ENCODE results near the gene CFAP20DC.
"Not testable (repeated sequence)": the region's sequence is repeated elsewhere in the genome, so short reads cannot be mapped to it uniquely, and the experiment has no call there.

The CFAP20DC gene

GRCh38 chr3:58866079-58866478, 183.7 kb downstream of the CFAP20DC start:
- DNase-seq (ENCODE audit: low read depth), result no peak
- no peak overlapping the region for H3K4me3 ChIP-seq (ENCODE audit: low read depth, low read length)
- no peak for TF ChIP-seq CTCF (IDR thresholded peaks at IDR 0.05; ENCODE audit: control insufficient read depth, extremely low read depth, insufficient read depth)

- no peak overlapping the region for H3K4me3 ChIP-seq (ENCODE audit: low read depth, low read length)
- no peak for DNase-seq (ENCODE audit: low read depth)
- no peak for TF ChIP-seq CTCF (IDR thresholded peaks at IDR 0.05; ENCODE audit: control insufficient read depth, extremely low read depth, insufficient read depth)
Measured at GRCh38 chr3:58864480-58864879, 185.3 kb downstream of the CFAP20DC start.

DNA sequence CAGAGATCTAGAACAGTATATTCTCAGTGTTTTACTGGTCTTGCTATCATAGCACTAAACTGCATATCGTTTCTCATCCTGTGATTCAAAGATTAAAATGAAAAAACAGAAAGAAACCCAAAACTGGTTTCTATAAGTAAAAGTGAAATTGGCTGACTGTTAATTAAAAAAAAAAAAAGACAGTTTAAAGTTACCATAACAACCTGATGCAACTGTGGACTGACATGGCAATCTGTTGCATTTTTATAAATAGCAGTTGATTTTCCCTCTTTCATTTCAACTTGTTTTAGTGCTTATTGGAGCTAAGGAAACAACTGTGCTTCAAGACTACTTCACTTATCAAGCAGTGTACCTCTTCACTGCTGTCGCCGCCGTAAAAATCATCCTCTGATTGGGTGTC, 186.6 kb downstream of the CFAP20DC start:
- no peak for TF ChIP-seq CTCF (IDR thresholded peaks at IDR 0.05; ENCODE audit: control insufficient read depth, extremely low read depth, insufficient read depth)
- DNase-seq (ENCODE audit: low read depth), result no peak
- no peak overlapping the region for H3K4me3 ChIP-seq (ENCODE audit: low read depth, low read length)

DNA sequence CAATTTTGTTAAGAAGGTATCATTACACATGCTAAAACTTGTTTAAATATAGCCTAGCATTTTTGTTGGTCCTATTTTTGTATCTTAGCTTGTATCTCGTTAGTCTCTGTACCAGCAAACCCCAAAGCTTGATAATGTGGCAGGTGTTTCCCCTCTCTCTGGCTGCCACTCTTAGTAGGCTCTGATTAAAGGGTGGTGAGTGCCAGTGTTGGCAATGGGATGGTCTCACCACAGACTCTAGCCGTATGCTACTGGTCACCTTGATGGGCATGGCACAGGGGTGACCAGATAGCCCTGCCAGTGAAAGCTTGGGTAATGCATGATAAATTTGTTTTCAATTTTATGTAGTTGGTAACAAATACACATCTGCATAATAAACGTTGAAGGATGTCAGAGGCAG, 188.3 kb downstream of the CFAP20DC start:
- TF ChIP-seq CTCF (IDR thresholded peaks at IDR 0.05; ENCODE audit: control insufficient read depth, extremely low read depth, insufficient read depth), result no peak
- no peak overlapping the region for H3K4me3 ChIP-seq (ENCODE audit: low read depth, low read length)
- no peak for DNase-seq (ENCODE audit: low read depth)

GRCh38 chr3:58858126-58858525, 191.7 kb downstream of the CFAP20DC start:
- TF ChIP-seq CTCF (IDR thresholded peaks at IDR 0.05; ENCODE audit: control insufficient read depth, extremely low read depth, insufficient read depth), result no peak
- no peak overlapping the region for H3K4me3 ChIP-seq (ENCODE audit: low read depth, low read length)
- no peak for DNase-seq (ENCODE audit: low read depth)

DNA sequence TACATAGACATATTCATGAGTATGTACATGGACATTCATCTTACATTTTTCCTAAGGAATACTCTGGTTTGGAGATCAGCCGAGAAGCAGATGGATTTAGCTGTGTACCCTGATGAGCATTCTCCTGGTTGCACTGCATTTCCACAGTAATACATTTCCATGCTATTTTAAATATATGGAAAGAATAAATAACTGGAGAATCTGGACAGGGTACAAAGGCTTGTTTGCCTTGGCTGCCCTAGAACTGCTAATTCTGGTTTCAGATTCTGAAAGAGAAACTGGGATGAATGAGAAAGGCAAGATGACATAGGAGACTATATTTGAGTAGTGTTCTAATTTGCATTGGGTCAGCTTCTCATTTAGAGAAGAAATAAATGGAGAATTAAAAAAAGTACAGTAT, 192.4 kb downstream of the CFAP20DC start:
- DNase-seq (ENCODE audit: low read depth), result peak; percentile 10
- H3K4me3 ChIP-seq (ENCODE audit: low read depth, low read length), result no peak overlapping the region
- TF ChIP-seq CTCF (IDR thresholded peaks at IDR 0.05; ENCODE audit: control insufficient read depth, extremely low read depth, insufficient read depth), result no peak

DNA sequence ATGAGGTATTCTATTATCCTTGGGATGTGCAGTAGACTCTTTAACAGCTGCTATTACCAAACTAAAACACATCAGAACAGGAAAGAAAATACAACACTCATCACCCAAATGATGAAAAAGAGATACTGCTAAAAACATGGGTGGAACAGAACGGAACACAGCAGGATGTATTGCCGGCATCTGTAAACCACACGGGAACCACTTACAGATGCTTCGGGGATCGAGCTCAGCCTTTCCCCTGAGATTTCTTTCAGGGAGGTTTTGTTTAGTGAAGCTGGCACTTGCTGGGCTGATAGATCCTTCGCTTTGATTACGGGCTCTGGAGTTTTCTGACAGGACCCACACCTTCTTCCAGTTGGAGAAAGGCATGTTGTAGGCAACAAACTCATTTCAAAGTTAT, 201.0 kb downstream of the CFAP20DC start:
- no peak for TF ChIP-seq CTCF (IDR thresholded peaks at IDR 0.05; ENCODE audit: control insufficient read depth, extremely low read depth, insufficient read depth)
- H3K4me3 ChIP-seq (ENCODE audit: low read depth, low read length), result no peak overlapping the region
- DNase-seq (ENCODE audit: low read depth), result no peak

- H3K4me3 ChIP-seq (ENCODE audit: low read depth, low read length), result not testable (repeated sequence)
Measured at GRCh38 chr3:58842050-58842747, 207.6 kb downstream of the CFAP20DC start.

More at GRCh38 chr3:58842050-58842747, 207.6 kb downstream of the CFAP20DC start:
- DNase-seq (ENCODE audit: low read depth), result not testable (repeated sequence)

Data from LNCaP clone FGC (cell line).